Measurements from ENCODE around the gene COX5B.
"Not testable (repeated sequence)": the region's sequence is repeated elsewhere in the genome, so short reads cannot be mapped to it uniquely, and the experiment has no call there.

The COX5B gene

DNA sequence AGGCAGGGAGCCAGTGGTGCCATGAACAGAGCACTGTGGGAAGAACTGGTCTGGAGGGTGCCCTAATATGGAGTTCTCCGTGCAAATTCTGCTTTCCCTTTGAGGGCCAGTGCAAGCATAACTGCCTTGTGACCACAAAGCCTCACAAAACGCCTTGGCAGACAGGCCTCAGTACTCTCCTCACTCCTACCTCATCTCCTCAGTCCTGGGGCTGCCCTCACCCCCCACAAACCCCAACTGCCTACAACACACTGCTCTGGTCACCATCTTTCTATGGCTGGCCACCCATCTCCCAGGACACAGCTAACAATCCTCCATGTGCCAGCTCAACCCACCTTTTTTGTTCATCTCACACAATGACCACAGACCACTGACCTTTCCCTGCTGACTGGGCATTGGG lies 8.9 kb downstream of the COX5B start:
- no peak for DNase-seq

DNA sequence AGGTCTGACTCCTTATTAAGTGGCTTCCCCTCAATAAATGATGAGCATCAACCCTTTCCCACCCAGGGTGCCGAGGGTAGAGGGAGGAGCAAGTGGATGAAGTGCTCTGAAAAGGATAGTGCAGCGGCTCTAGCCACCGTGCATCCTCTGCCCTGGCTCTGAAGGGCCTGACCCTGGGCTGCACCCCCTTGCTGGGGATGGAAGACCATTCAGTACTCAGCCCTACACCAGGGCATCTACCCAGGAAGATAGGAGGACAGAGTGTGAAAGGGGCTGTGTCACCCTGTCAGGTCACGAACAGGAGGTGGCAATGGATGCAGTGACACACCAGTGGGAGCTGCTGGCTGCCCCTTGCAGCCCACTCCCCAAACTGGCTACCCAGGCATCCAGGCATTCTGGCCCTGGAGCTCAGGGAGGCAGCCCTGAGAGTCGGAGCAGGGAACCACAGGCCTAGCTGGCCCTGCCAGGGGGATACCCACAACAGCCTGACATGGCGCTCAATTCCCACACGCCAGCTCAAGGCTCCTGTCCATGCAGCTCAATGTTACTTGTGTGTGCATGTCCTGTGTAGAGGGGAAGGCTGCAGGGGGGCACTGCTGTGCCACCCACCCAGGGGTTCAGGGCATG lies 10.4 kb downstream of the COX5B start:
- DNase-seq = no peak

DNA sequence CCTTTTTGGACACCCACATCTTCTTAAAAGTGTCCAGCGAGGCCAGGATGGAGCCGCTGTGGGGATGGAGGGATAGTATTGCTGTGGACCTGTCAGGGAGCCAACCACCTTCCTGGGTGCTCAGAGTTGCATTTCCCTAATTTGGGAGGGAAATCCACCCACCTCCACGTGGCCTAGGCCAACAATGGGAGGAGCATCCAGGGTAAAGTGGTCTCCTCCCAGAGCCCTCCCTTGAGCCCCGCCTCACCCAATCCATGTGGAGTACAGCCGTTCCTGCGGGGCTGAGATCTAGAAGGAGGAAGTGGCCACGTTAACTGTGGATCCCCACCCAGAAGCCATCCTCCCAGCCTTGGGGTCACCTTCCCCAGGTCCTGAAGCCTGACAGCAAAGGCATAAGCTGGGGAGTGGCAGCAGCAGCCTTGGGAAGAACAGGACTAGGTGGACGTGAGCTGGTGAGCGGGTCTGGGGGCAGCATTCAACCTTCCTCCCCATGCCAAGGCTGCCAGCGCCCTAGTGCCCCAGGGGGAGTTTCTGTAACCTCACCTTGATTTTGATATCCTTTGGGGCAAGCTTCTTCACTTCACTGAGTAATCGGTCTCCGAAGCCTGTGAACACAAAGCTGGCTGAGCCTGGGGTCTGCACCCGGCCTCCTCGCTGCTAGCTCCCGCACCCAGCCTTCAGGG lies 11.2 kb downstream of the COX5B start:
- DNase-seq = no peak

DNA sequence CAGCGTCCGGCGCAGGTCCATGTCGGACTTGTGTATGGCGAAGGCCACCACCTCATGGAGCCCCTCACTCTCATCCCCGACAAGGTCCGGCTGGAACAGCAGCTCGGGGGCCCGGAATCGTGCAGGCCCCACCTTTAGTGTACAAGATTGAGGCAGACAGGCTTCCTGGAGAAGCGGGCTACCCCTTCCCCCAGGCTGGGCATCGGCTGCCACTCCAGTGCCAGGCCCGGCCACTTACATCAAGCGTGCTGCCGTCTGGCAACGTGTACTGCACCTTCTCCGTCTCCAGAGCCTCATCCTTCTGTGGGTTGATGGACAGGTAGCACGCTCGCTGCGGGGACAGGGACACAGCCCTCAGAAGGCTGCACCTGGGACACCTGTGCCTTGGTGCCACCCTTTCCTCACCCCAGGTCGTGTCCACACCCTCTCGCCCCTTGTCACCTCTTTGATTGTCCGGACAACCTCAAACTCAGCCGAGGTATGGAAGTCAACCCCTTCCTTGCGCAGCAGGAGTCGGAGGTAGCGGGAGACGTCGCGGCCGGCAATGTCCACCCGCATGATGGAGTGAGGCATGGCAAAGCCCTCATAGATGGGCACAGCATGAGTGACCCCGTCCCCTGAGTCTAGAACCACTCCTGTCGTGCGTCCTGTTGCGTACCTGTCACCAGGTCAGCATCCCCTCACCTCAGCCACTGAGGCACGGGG lies 12.3 kb downstream of the COX5B start:
- DNase-seq = no peak

DNA sequence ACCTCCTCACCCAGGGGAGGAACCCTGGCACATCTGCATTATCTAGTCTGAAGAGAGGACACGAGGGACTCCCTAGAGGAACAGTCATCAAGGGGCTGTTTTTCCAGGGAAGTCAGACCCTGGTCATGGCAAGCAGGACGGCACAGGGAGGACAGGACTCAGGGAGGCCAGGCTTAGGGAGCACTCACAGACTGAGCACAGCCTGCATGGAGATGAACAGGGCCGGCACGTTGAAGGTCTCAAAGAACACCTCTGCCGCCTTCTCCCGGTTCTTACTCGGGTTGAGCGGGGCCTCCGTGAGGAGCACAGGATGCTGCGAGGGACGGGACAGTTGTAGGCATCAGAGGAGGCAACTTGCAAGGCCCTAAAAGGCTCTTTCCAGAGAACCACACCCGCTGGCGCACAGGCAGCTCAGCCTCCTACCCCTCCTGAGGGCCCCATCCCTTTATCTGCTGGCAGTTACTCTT lies 12.9 kb downstream of the COX5B start:
- DNase-seq = no peak

DNA sequence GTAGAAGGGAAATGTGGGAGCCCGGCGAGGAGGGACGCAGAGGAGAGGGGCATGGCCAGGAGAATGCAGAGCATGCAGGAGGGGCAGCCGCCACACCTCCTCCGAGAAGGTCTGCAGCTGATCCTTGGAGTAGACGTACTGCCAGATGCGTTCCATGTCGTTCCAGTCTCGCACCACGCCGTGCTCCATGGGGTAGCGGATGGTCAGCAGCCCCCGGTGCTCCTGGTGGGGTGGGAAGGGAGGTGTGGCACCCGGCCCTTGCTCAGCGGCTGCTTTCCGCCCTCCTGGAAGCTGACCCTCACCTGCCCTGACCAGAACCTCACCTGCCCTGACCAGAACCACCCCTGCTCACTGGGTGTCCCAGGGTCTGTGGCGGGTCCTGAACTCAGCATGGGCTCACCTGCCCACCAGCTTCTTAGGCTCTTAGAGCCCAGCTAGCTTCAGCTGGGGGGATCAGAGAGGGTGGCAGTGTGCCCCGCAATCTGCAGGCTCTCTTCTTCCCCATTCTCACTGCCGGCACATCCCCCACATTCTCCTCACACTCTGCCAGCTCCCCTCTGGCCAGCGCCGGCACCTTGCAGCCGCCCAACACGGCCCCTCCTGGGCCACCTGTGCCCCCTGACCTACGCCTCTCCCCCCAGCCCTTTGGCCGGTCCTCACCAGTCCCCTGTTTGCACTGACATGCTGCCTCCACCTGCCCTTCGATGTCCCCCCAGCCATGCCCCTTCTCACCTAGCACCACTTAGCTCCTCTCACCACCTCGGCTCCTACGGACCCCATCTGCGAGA lies 13.6 kb downstream of the COX5B start:
- DNase-seq = no peak

DNA sequence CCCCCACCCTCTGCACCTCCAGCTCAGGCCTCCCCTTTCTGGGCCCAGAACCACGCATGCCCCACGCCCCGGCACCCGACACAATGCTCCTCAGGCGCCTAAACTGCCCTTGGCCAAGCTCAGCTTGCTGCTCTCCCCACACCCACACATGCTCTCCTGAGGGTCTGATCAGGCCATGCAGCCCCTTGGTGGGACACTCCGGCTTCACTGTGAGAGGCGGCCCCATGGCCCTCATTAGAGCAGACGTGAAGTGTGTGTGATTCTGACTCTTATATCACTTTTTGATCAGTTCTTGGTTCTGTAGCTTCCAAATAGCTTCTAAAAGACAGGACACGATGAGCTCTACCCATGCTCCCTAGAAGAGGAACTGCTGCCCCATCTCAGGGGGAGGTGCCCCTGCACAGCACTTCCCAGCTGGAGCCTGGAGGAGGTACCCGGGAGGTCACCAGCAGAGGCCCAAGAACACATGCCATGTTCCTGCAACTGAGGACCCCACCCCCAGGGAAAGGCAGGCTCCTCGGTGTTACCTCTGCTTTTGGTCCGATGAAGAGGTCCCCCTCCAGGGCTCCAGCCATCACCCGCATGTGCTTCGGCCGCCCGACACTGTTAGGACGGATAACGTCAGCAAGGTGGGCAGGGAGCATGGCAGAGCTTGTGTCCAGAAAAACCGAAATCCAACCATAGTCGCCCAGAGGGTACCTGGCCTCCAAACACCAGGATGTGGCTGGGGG lies 14.3 kb downstream of the COX5B start:
- no peak for DNase-seq

DNA sequence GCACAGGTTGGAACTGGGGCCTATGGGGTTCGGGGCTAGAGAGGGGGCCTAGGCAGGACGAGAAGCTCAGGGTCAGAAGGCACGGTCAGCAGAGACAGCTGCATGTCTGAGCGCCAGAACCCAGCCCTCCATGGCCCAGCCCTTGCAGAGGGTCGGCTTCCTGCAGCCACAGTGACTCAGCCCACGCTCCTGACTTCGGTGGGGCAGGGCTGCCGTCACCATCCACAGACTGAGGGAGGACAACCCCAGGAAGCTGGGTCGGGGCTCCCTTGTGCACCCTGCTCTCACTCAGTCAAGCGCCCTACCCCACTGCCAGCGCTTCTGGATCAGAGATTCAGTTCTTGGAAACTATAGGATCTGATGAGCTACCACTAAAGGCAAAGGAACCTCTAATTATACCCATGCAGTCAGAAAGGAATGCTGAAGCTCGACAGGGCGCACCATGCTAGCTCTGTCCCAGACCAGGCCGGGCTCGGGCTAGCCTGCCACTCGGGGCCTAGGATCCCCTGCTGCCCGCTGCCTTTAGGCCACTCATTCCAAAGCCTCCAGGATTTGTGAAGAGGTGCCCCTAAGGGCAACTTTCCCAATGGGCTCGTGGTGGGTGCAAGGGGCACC lies 15.0 kb downstream of the COX5B start:
- no peak for DNase-seq

DNA sequence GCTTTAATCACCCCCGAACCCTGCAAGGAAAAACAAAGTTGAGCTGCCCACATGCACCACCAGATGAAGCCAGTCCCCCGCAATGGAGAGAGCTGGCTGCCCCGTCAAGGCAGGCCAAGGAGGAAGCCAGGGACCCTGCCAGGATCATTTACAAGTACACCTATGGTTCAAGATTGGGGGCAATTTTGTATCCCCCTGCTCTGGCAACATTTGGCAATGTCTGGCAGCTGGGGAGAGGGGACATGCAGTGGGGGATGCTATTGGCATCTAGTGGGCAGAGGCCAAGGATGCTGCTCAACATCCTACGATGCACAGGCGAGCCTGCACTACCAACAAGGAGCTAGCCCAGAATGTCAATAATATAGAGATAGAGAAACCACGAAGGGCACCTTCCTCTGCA lies 16.1 kb downstream of the COX5B start:
- DNase-seq = no peak

DNA sequence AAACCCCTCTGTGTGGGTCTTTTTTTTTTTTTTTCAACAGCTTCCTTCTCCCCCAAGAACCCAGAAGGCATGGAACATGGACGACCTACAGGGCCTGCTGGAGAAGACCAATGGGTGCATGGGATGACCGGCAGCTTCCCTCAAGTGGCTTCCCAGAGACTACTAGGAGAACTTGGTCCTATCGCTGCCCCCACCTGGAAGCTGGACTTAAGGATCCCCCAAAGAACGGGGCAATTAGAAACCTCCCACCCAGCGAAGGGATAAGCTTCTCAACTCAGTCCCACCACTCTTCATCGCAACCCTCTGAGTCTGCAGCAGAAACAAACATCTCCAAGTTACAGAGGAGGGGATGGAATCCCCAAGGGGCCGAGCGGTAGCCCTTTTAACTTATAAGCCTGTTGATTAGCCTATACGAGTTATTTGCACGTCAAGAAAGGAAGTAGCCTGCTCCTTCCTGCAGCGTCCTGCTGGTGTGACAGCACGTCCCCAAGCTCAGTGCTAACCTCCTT lies 16.6 kb downstream of the COX5B start:
- no peak for DNase-seq

DNA sequence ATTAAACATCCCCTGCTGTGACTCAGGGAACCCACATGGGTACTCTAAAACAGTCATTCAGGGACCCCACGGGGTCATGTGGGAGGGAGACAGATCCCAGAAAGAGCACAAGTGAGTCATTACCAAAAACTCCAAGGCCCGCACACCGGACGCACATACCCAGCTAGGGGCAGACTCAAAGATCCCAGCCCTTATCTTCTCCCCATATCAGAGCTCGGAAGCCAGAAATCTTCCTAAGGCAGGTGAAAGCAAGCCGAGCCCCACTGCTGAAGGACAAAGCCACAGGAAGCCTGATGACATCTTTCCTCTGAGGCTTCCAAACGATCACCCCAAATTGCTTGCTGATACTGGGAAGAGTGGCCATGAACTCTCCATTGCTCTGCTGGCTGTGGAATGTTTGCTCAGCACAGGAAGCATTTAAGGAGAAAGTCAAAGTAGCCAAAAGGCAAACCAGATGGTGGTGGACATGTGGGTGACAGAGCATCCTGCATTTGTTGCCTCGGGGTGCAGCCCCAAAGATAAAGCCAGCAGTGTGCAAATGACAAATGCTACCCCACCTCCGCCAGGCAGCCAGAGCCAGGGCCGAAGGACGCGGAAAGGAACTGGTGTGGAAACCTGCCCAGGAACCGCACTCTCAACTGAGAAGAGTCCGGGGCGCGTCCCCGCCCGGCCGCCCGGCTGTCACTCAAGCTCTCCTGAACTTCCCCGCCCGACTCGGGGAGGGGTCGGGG lies 17.2 kb downstream of the COX5B start:
- peak; percentile 31 for DNase-seq

DNA sequence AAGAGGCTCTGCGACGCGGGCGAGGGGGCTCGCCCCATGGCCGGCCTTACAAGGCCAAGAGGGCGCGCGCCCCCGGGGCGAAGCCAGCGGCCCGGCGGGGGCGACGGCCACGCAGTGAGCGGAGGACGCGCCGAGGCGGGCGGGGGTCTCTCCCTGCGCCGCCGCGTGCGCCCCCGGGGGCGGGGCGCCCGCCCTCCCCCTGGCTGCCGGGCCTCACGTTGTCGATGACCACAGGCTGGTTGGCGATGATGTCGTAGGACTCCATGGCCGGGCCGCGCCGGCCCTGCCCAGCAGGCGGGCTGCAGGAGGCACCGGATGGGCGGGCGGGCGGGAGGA lies 17.7 kb downstream of the COX5B start:
- no peak for DNase-seq

DNA sequence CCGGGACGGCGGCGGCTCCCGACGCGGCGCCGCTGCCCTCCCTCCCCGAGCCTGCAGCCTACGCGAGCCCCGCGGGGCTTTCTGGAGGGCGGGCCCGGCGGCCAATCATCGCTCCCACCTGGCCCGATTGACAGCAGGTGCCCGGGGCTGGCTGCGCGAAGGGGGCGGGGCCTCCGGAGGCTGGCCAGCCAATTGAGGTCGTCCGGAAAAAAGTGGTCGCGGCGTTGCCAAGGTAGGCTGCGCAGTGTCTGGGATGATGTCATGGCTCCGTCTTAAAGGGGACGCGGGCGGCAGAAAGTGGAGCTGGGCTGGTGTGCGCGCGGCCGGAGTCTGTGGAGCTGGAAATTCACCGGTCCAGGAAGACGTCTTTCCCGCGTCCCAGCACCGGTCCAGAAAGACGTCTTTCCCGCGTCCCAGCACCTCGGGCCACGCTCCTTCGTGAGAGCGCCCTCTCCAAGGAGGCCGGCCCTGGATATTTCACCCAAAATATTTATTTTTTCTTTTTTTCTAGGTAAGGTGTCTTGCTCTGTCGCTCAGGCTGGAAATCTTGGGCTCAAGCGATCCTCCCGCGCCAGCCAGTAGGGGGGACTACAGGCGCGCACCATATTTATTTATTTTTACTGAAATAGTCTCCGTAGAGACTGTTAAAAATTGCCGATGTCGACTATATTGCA lies 18.2 kb downstream of the COX5B start, which contains the start of gene ACTR1B:
TSS of gene ACTR1B (minus strand) at position 83 of the 674 bp plus-strand sequence. CDS start 154 bp downstream, outside the sequence.
- peak; percentile 97 for DNase-seq

DNA sequence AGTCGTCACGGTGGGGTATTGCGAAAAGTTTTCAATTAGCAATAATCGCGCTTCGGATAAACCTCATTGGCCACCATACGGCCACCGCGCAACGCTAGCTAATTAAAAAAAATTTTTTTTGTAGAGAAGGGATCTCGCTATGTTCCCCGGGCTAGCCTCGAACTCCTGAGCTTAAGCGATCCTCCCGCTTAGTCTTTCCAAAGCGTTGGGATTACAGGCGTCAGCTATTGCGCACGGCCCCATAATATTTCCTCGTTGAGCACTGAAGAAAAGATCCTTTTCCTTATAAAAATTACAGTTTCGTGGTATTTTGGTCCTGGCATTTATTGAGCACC lies 18.7 kb downstream of the COX5B start:
- no peak for DNase-seq

DNA sequence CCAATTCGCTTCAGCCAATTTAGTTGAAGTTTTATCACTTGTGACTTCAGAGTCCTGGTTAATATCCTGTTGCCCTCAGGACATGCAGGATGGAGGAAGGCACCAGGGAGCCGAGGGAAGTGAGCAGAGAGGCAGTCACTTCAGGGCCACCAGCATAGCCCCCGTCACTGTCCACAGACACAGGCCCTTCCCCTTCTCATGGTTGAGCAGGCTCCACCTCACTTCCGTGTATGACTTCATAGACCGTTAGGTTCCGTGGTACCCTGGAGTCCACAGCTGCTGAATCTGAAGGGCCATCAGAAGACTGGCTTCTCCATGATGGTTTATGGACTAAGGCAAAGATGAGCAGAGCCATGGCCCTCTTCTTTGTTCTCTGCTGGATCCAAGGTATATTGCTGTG lies 23.6 kb downstream of the COX5B start, which contains the start of gene C2orf92:
TSS of gene C2orf92 (plus strand) at position 266 of the 400 bp plus-strand sequence. CDS start at position 342, 76 bp downstream.
- DNase-seq = no peak

DNA sequence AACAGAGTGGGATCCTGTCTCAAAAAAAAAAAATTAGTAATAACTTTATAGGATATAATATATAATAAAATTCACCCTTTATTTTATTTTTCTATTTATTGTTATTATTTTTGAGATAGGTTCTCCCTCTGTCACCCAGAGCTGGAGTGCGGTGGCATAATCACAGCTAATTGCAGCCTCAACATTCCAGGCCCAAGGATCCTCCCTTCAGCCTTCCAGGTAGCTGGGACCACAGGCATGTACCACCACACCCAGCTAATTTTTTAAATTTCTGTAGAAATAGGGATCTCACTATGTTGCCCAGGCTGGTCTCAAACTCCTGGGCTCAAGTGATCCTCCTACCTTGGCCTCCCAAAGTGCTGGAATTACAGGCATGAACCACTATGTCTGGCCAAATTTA lies 24.6 kb downstream of the COX5B start:
- DNase-seq = no peak

DNA sequence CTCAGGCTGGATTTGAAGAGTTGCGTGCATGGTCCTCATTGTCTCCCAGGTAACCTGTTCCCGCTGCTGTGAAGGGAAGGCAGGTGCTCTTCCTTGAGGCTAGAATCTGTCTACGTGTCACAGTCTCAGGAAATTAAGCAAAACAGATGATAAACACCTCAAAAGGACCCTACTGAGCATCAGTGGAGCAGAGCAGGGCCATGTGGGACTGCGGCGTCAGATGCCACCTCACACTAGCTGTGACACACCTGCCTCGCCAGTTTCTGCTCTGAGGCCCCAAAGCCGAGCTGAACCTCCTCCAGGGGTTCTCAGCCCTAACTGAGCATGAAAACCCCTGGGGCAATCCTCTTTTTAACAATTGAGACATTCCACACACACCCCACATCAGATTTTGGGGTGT lies 25.7 kb downstream of the COX5B start:
- no peak for DNase-seq

DNA sequence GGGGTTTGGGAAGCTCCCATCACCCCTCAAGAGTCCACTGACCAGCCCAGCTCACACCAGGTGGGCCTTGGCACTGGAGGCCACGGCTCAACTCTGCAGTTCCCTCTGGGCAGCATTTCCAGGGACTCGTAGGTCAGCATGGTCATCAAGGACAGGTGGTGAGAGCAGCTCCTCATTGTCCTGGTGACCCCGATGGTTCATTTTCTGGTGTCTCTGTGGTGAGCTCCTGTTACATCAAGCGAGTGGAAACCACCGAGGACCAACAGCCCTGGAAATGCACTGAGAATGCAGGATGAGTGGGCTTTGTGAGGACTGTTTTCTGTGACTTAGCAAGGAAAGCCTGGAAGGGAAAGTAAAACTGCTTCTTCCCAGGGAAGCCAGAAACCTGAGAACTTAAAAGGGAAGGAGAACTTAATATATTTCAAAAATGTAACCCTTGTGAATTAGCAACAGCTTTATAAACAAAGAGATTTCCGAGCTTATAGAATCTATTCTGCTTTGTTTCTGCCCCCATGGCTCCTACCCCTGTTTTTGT lies 26.8 kb downstream of the COX5B start:
- not testable (repeated sequence) for DNase-seq

DNA sequence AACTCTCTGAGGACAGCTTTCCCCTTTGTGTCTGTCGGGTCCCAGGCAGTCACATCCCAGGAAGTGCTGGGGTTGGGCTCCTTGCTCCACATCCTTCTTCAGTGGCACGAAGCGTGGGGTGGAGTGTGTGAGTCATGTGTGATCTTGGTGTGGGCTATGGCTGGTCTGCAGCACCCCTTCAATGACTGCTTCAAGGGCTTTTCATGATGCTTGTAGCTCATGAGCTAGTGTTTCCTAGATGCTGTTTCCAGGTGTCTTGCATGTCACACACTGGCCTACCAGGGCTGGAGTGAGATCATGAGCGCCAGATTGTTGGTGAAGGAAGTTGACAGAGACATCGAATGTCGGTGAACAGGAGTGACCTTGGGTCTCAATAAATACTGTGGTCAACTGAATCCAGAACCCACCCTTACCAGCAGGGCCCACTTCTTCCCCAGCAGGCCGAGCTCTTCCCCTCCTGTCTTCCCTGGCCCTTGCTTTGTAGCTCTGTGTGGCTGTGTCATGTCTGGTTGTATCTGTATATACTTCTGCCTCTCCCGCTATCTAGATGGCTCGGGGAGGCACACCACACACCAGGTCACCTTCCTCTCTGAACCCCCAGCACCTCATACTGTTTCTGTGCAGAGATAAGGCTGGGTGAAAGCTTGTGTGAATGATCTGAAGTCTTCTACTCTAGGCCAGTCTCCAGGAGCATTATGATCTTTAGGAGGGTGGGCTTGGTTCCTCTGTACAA lies 27.5 kb downstream of the COX5B start:
- no peak for DNase-seq

DNA sequence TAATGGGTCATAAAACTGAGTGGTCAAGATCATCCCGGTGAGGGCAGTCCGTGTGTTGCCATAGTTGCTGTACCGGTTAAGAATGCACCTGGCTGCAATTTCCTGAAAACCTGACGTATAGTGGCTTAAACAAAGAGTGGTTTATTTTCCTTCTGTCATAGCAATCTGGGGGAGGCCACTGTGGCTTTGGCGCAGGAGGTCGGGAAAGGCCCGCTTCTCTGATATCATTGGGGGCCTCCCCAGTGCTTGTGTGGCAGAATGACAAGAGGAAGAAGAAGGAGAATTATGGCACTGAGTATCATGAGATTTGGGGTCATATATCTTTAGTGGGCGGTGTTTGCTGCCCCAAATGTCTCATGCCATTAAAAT lies 28.0 kb downstream of the COX5B start:
- no peak for DNase-seq
